ENCODE measurements around the gene PRKN.

- TF ChIP-seq POLR2A (IDR thresholded peaks at IDR 0.05), result no peak
- no peak for TF ChIP-seq CTCF (IDR thresholded peaks at IDR 0.05)
Measured at GRCh38 chr6:161489626-161490306, 1237.8 kb downstream of the PRKN start.

All from thyroid gland (tissue), 4 donors.